Uterus (tissue), 2 donors: ENCODE results near the gene CAPZB.

Experiments used
- POLR2A ChIP-seq, 2 donors: fragments of 450-650 bp; IDR thresholded peaks; one replicate each; pipeline ENCODE4 v1.6.1; 2016; ENCODE audit warnings: antibody characterized with exemption in 2 of 2, mild to moderate bottlenecking in 1 of 2, moderate library complexity in 1 of 2
- TF ChIP-seq, protein P1 (sequence below), 4 experiments: fragments of 200-600 bp in 2 of 4; fragments of 450-650 bp in 2 of 4; sonication (generic) in 2 of 4; IDR thresholded peaks; one replicate each; pipeline ENCODE4 v1.5.1; 2016 to 2019; ENCODE audit warnings: antibody characterized with exemption in 4 of 4, mild to moderate bottlenecking in 2 of 4, moderate library complexity in 1 of 4

- TF ChIP-seq, protein P1, sequence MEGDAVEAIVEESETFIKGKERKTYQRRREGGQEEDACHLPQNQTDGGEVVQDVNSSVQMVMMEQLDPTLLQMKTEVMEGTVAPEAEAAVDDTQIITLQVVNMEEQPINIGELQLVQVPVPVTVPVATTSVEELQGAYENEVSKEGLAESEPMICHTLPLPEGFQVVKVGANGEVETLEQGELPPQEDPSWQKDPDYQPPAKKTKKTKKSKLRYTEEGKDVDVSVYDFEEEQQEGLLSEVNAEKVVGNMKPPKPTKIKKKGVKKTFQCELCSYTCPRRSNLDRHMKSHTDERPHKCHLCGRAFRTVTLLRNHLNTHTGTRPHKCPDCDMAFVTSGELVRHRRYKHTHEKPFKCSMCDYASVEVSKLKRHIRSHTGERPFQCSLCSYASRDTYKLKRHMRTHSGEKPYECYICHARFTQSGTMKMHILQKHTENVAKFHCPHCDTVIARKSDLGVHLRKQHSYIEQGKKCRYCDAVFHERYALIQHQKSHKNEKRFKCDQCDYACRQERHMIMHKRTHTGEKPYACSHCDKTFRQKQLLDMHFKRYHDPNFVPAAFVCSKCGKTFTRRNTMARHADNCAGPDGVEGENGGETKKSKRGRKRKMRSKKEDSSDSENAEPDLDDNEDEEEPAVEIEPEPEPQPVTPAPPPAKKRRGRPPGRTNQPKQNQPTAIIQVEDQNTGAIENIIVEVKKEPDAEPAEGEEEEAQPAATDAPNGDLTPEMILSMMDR (IDR thresholded peaks at IDR 0.05): no peak
- no peak for TF ChIP-seq POLR2A (IDR thresholded peaks at IDR 0.05)
Observed at GRCh38 chr1:19375631-19376400, 109.5 kb downstream of the CAPZB start.
